Neutrophil (primary cell): ENCODE data around the gene TRMT10B.
A peak's percentile ranks its signal among the peaks of the same experiment; 100 is the strongest.

Experiments used
- H3K27ac ChIP-seq: fragments of 200-600 bp; sonication (generic); 2 replicates; pipeline ENCODE4 v1.5.1; 2016; ENCODE audit warnings: mild to moderate bottlenecking, moderate library complexity
- H3K27me3 ChIP-seq: fragments of 200-600 bp; sonication (generic); 2 replicates; pipeline ENCODE4 v1.6.0; 2016; ENCODE audit warnings: mild to moderate bottlenecking
- H3K36me3 ChIP-seq: fragments of 200-600 bp; sonication (generic); 2 replicates; pipeline ENCODE4 v1.5.1; 2017
- H3K4me1 ChIP-seq, 2 experiments: fragments of 200-600 bp in 1 of 2; sonication (generic) in 1 of 2; 1 replicate in 1 of 2; 2 replicates in 1 of 2; pipeline versions ENCODE4 v1.5.1 to v1.6.1; 2013 to 2016; ENCODE audit warnings: low read depth in 1 of 2, low read length in 1 of 2, mild to moderate bottlenecking in 1 of 2, moderate library complexity in 1 of 2; ENCODE audit not compliant: control insufficient read depth in 1 of 2, insufficient read depth in 1 of 2
- H3K4me3 ChIP-seq, 2 experiments: fragments of 200-600 bp in 1 of 2; sonication (generic) in 1 of 2; 1 replicate in 1 of 2; 2 replicates in 1 of 2; pipeline ENCODE4 v1.5.1; 2013 to 2016; ENCODE audit warnings: low read depth in 1 of 2, low read length in 1 of 2, mild to moderate bottlenecking in 1 of 2, moderate library complexity in 1 of 2
- H3K9me3 ChIP-seq: fragments of 200-600 bp; sonication (generic); 2 replicates; pipeline ENCODE4 v1.5.1; 2016
- TF ChIP-seq, protein P1 (sequence below): fragments of 200-600 bp; sonication (generic); IDR thresholded peaks from 2 replicates; pipeline ENCODE4 v1.5.1; 2016; ENCODE audit warnings: antibody characterized with exemption

The TRMT10B gene

DNA sequence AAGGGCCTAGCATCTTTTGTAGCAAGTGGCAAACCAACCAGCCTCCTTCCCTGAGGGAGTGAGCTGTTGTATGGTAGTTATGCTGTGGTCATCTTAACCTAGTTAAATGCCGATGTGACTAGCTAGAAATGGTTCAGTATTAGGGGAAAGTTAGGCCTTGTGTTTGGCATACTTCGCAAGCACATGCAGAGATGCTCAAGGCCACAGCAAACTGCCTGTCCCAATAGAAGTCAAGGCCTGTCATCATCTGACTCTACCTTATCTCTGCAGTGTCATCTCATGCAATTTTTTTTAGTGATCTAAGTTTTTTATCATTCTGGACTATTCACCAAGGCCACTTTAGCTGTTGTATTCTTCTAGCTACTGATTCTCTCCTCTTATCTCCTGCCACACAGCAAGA, 36.5 kb downstream of the TRMT10B start:
- no peaks in the 10 kb centered on the region for H3K9me3 ChIP-seq
- H3K36me3 ChIP-seq = no peaks in the 10 kb centered on the region
- H3K4me3 ChIP-seq = no peak overlapping the region
- H3K4me1 ChIP-seq = peaks cover 82 to 96% of the 10 kb centered on the region in 2 experiments
- no peaks in the 10 kb centered on the region for H3K27me3 ChIP-seq
- H3K27ac ChIP-seq = peak overlapping the region; percentile 90
- TF ChIP-seq, protein P1, sequence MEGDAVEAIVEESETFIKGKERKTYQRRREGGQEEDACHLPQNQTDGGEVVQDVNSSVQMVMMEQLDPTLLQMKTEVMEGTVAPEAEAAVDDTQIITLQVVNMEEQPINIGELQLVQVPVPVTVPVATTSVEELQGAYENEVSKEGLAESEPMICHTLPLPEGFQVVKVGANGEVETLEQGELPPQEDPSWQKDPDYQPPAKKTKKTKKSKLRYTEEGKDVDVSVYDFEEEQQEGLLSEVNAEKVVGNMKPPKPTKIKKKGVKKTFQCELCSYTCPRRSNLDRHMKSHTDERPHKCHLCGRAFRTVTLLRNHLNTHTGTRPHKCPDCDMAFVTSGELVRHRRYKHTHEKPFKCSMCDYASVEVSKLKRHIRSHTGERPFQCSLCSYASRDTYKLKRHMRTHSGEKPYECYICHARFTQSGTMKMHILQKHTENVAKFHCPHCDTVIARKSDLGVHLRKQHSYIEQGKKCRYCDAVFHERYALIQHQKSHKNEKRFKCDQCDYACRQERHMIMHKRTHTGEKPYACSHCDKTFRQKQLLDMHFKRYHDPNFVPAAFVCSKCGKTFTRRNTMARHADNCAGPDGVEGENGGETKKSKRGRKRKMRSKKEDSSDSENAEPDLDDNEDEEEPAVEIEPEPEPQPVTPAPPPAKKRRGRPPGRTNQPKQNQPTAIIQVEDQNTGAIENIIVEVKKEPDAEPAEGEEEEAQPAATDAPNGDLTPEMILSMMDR = no peak

DNA sequence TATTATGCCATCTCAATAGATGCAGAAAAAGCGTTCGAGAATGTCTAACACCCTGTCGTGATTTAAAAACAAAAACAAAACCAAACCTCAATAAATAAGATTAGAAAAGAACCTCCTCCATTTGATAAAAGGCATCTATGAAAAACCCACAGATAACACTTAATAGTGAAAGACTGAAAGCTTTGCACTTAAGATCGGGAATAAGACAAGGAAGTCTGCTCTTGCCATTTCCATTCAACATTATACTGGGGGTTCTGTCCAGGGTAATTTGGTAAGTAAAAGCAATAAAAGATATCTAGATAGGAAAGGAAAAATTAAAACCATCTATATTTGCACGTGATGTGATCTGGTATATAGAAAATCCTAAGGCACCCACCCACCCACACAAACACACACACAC, 38.5 kb downstream of the TRMT10B start:
- no peaks in the 10 kb centered on the region for H3K36me3 ChIP-seq
- H3K4me3 ChIP-seq = no peak overlapping the region
- no peak overlapping the region for H3K27ac ChIP-seq
- H3K27me3 ChIP-seq = no peaks in the 10 kb centered on the region
- TF ChIP-seq, protein P1 = no peak
- H3K4me1 ChIP-seq = peaks cover 86 to 96% of the 10 kb centered on the region in 2 experiments
- no peaks in the 10 kb centered on the region for H3K9me3 ChIP-seq

DNA sequence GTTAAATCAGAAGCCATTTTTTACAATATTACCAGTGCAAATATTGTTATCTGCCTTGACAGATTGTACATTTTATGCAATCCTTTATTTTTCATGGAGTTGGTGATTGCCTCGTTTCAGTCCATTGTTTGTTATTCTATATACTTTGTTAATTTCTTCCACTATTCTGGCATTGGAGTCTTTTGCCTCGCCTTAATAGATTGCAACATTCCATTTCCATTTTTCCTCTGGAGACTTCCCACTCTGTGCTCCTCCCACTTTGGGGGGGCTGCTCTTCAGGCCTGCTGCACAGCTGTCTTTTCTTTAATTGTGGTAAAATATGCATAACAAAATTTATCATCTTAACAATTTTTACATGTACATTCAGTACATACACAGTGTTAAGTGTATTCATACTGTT, 42.6 kb downstream of the TRMT10B start:
- peak overlapping the region; percentile 13 to 37 for H3K4me3 ChIP-seq

DNA sequence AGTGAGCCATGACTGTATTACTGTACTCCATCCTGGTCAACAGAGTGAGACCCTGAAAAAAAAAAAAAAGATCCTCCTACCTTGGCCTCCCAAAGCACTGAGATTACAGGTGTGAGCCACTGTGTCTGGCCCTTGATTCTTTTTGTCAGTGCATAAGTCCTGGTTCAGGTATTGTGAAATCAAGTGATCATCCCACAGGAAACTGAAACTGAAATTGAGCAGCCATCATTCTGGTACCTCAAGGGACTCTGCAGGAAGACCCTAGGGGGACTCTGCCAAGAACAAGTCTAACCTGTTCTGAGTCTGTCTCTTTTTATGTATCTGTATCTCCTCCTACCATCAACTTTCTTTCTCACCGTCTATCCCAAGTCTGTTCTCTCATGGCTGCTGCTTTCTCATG, 45.1 kb downstream of the TRMT10B start:
- TF ChIP-seq, protein P1 = no peak
- Histone ChIP-seq H3K27me3 (no peaks in the 10 kb centered on the region), H3K4me3 (peak overlapping the region; percentile 18 to 19), H3K4me1 (peaks cover 89 to 92% of the 10 kb centered on the region in 2 experiments), H3K36me3 (no peaks in the 10 kb centered on the region), H3K27ac (peak overlapping the region; percentile 97), H3K9me3 (no peaks in the 10 kb centered on the region)

More for the DNA sequence above, 42.6 kb downstream of the TRMT10B start:
- TF ChIP-seq, protein P1 = no peak
- Histone ChIP-seq H3K4me1 (peaks cover 76 to 89% of the 10 kb centered on the region in 2 experiments), H3K27me3 (no peaks in the 10 kb centered on the region), H3K27ac (peak overlapping the region; percentile 83), H3K36me3 (no peaks in the 10 kb centered on the region), H3K9me3 (no peaks in the 10 kb centered on the region)

GRCh38 chr9:37800631-37801286, 47.2 kb downstream of the TRMT10B start, which contains the start of gene DCAF10:
Gene DCAF10 (plus strand): TSS chr9:37800797. CDS start chr9:37800867, 70 bp downstream.
- peak within 1 kb of the TSS; percentile 82 to 99 for H3K4me3 ChIP-seq
- H3K27ac ChIP-seq = peak within 1 kb of the TSS; percentile 97
- H3K27me3 ChIP-seq = no peaks in the 10 kb centered on the region
- peaks cover 70 to 73% of the 10 kb centered on the region in 2 experiments for H3K4me1 ChIP-seq
- no peaks in the 10 kb centered on the region for H3K9me3 ChIP-seq
- H3K36me3 ChIP-seq = no peaks in the 10 kb centered on the region
- TF ChIP-seq, protein P1 = peak; percentile 6
